Neural cell (in vitro differentiated cells): Measurements from ENCODE around the gene AQP2. TPM values are rescaled to one million over a fixed set of nuclear protein-coding genes. Genes with fewer than 3 reads are reported as not detected.

Experiments used
- H2AFZ ChIP-seq: fragments of 200-600, 300-800 bp; sonication (generic), shearing (Covaris generic); 2 replicates; pipeline ENCODE4 v1.6.0; 2014; ENCODE audit warnings: low read depth, mild to moderate bottlenecking, antibody characterized with exemption, low read length, moderate library complexity
- H3F3A ChIP-seq: fragments of 200-600 bp; shearing (Covaris generic); 2 replicates; pipeline ENCODE4 v1.6.1; 2016; ENCODE audit warnings: mild to moderate bottlenecking, moderate library complexity, mixed read lengths, antibody characterized with exemption, low read length; ENCODE audit not compliant: insufficient read depth, poor library complexity, severe bottlenecking
- H3K27ac ChIP-seq: fragments of 200-600, 300-800 bp; sonication (generic), shearing (Covaris generic); 2 replicates; pipeline ENCODE4 v1.5.1; 2014; ENCODE audit warnings: mild to moderate bottlenecking, low read length, moderate library complexity
- H3K27me3 ChIP-seq: fragments of 300-800, 200-600 bp; sonication (generic), shearing (Covaris generic); 2 replicates; pipeline ENCODE4 v1.6.0; 2014; ENCODE audit warnings: mild to moderate bottlenecking, low read depth, low read length, moderate library complexity; ENCODE audit not compliant: insufficient read depth
- H3K36me3 ChIP-seq: fragments of 300-800, 200-600 bp; sonication (generic), shearing (Covaris generic); 2 replicates; pipeline ENCODE4 v1.5.1; 2014; ENCODE audit warnings: mild to moderate bottlenecking, antibody characterized with exemption, low read length, moderate library complexity; ENCODE audit not compliant: insufficient read depth
- H3K4me2 ChIP-seq: fragments of 300-800, 200-600 bp; sonication (generic), shearing (Covaris generic); 2 replicates; pipeline ENCODE4 v1.6.0; 2014; ENCODE audit warnings: mild to moderate bottlenecking, low read length
- H3K4me3 ChIP-seq: fragments of 300-800, 200-600 bp; sonication (generic), shearing (Covaris generic); 2 replicates; pipeline ENCODE4 v1.5.1; 2014; ENCODE audit warnings: mild to moderate bottlenecking, low read length, moderate library complexity
- H3K79me2 ChIP-seq: fragments of 200-600 bp; shearing (Covaris generic); replicated peaks from 2 replicates; pipeline ENCODE4 v1.6.0; 2014; ENCODE audit warnings: mild to moderate bottlenecking, low read length, moderate library complexity; ENCODE audit not compliant: insufficient read depth
- H3K9ac ChIP-seq: fragments of 300-800, 200-600 bp; sonication (generic), shearing (Covaris generic); 2 replicates; pipeline ENCODE4 v1.6.1; 2016; ENCODE audit warnings: mild to moderate bottlenecking, low read length, mixed read lengths
- H3K9me2 ChIP-seq: fragments of 200-600 bp; shearing (Covaris generic); 2 replicates; pipeline ENCODE4 v1.6.1; 2016; ENCODE audit warnings: mild to moderate bottlenecking, low read length, mixed read lengths; ENCODE audit not compliant: insufficient read depth
- H3K9me3 ChIP-seq: fragments of 200-600, 300-800 bp; sonication (generic), shearing (Covaris generic); 2 replicates; pipeline ENCODE4 v1.6.1; 2016; ENCODE audit warnings: mild to moderate bottlenecking, mixed run types, low read length, moderate library complexity, mixed read lengths
- H4K20me1 ChIP-seq: fragments of 200-600 bp; shearing (Covaris generic); 2 replicates; pipeline ENCODE4 v1.6.1; 2016; ENCODE audit warnings: mild to moderate bottlenecking, mixed run types; ENCODE audit not compliant: insufficient read depth
- EP300 ChIP-seq: fragments of 450-650 bp; conservative IDR thresholded peaks from 2 replicates; pipeline ENCODE4 v1.6.1; 2014; ENCODE audit warnings: antibody characterized with exemption, mild to moderate bottlenecking, moderate library complexity; ENCODE audit not compliant: poor library complexity, severe bottlenecking
- EZH2 ChIP-seq: fragments of 200-600, 300-800 bp; shearing (Covaris generic), sonication (generic); IDR thresholded peaks from 2 replicates; pipeline ENCODE4 v1.6.1; 2014; ENCODE audit warnings: antibody characterized with exemption, low read length, borderline replicate concordance, mild to moderate bottlenecking; ENCODE audit not compliant: insufficient read depth, poor library complexity, severe bottlenecking
- MXI1 ChIP-seq: fragments of 450-650 bp; conservative IDR thresholded peaks from 2 replicates; pipeline ENCODE4 v1.6.1; 2014; ENCODE audit warnings: antibody characterized with exemption, mild to moderate bottlenecking; ENCODE audit not compliant: poor library complexity, severe bottlenecking
- RAD21 ChIP-seq: fragments of 450-650 bp; conservative IDR thresholded peaks from 2 replicates; pipeline ENCODE4 v1.6.1; 2014; ENCODE audit warnings: antibody characterized with exemption, mild to moderate bottlenecking, moderate library complexity
- SMC3 ChIP-seq: fragments of 450-650 bp; conservative IDR thresholded peaks from 2 replicates; pipeline ENCODE4 v1.6.1; 2014; ENCODE audit warnings: antibody characterized with exemption, mild to moderate bottlenecking, moderate library complexity; ENCODE audit not compliant: poor library complexity
- TAF1 ChIP-seq: IDR thresholded peaks from 2 replicates; pipeline ENCODE4 v1.6.1; 2012; ENCODE audit warnings: low read depth
- polyA plus RNA-seq: library from polyadenylated mRNA; depleted of rRNA; stranded (reverse); fragments of >200 nt; gene quantifications from 2 replicates; pipeline ENCODE4 v1.2.3, GENCODE V29; 2014
- TF ChIP-seq, protein P1 (sequence below): IDR thresholded peaks from 2 replicates; pipeline ENCODE4 v1.6.1; 2012; ENCODE audit warnings: borderline replicate concordance
- TF ChIP-seq, protein P2 (sequence below): fragments of 450-650 bp; IDR thresholded peaks from 2 replicates; pipeline ENCODE4 v1.5.1; 2014; ENCODE audit warnings: antibody characterized with exemption, mild to moderate bottlenecking, moderate library complexity; ENCODE audit not compliant: poor library complexity, severe bottlenecking

The AQP2 gene
- polyA plus RNA-seq, 1 donor from 2014 or later, result not detected

DNA sequence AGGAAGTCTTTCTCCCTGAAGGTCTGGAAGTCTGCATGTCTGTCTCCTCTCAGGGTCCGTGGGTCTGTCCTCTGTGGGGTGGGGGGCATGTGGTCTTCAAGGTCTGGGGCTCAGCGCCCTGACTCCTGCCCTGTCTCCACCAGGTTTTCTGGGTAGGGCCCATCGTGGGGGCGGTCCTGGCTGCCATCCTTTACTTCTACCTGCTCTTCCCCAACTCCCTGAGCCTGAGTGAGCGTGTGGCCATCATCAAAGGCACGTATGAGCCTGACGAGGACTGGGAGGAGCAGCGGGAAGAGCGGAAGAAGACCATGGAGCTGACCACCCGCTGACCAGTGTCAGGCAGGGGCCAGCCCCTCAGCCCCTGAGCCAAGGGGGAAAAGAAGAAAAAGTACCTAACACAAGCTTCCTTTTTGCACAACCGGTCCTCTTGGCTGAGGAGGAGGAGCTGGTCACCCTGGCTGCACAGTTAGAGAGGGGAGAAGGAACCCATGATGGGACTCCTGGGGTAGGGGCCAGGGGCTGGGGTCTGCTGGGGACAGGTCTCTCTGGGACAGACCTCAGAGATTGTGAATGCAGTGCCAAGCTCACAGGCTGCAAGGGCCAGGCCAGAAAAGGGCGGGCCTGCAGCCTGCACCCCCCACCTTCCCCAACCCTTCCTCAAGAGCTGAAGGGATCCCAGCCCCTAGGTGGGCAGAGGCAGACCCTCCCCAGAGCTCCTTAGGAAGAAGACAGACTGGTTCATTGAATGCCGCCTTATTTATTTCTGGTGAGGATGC is 14.5 kb downstream of the AQP2 start:
- H3K9ac ChIP-seq, result no peak overlapping the region
- no peak overlapping the region for H3K4me3 ChIP-seq
- no peaks in the 10 kb centered on the region for H3K9me2 ChIP-seq
- H3K27ac ChIP-seq, result no peak overlapping the region
- no peak overlapping the region for H2AFZ ChIP-seq
- no peak overlapping the region for H3K4me2 ChIP-seq
- no peaks in the 10 kb centered on the region for H3K36me3 ChIP-seq
- TF ChIP-seq RAD21, result no peak
- TF ChIP-seq, protein P1, sequence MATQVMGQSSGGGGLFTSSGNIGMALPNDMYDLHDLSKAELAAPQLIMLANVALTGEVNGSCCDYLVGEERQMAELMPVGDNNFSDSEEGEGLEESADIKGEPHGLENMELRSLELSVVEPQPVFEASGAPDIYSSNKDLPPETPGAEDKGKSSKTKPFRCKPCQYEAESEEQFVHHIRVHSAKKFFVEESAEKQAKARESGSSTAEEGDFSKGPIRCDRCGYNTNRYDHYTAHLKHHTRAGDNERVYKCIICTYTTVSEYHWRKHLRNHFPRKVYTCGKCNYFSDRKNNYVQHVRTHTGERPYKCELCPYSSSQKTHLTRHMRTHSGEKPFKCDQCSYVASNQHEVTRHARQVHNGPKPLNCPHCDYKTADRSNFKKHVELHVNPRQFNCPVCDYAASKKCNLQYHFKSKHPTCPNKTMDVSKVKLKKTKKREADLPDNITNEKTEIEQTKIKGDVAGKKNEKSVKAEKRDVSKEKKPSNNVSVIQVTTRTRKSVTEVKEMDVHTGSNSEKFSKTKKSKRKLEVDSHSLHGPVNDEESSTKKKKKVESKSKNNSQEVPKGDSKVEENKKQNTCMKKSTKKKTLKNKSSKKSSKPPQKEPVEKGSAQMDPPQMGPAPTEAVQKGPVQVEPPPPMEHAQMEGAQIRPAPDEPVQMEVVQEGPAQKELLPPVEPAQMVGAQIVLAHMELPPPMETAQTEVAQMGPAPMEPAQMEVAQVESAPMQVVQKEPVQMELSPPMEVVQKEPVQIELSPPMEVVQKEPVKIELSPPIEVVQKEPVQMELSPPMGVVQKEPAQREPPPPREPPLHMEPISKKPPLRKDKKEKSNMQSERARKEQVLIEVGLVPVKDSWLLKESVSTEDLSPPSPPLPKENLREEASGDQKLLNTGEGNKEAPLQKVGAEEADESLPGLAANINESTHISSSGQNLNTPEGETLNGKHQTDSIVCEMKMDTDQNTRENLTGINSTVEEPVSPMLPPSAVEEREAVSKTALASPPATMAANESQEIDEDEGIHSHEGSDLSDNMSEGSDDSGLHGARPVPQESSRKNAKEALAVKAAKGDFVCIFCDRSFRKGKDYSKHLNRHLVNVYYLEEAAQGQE, result no peak
- TF ChIP-seq TAF1, result no peak
- TF ChIP-seq EZH2, result no peak
- H3F3A ChIP-seq, result no peaks in the 10 kb centered on the region
- no peaks in the 10 kb centered on the region for H4K20me1 ChIP-seq
- H3K79me2 ChIP-seq, result no peaks in the 10 kb centered on the region
- H3K9me3 ChIP-seq, result no peaks in the 10 kb centered on the region
- peaks cover 25% of the 10 kb centered on the region for H3K27me3 ChIP-seq

DNA sequence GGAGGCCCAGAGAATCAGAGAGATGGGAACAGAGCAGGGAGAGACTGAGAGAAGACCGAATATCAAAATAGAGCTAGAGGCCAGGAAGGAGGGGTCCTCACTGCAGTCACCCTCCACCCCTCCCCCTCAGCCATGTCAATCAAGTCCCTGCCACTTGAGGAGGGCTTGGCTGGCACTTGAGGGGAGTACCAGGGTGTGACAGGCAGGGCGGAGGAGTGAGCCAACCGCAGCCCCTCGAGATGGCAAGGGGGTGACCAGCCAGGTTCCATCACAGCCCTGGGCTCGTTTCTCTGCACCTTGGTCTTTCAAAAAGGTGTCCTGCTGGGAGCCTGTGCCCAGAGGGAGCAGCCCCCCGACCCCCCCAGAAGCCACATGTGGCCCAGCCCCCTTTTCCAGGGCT is 15.3 kb downstream of the AQP2 start:
- Histone ChIP-seq H3K27me3 (peaks cover 17% of the 10 kb centered on the region), H3K9me3 (no peaks in the 10 kb centered on the region), H3K4me3 (no peak overlapping the region), H3K79me2 (no peaks in the 10 kb centered on the region), H4K20me1 (no peaks in the 10 kb centered on the region), H2AFZ (no peak overlapping the region), H3K27ac (no peak overlapping the region), H3F3A (no peaks in the 10 kb centered on the region), H3K9me2 (no peaks in the 10 kb centered on the region), H3K9ac (no peak overlapping the region), H3K4me2 (no peak overlapping the region), H3K36me3 (no peaks in the 10 kb centered on the region)
- no peak for TF ChIP-seq SMC3
- TF ChIP-seq TAF1, result no peak
- no peak for TF ChIP-seq MXI1
- TF ChIP-seq RAD21, result no peak
- no peak for TF ChIP-seq EZH2

DNA sequence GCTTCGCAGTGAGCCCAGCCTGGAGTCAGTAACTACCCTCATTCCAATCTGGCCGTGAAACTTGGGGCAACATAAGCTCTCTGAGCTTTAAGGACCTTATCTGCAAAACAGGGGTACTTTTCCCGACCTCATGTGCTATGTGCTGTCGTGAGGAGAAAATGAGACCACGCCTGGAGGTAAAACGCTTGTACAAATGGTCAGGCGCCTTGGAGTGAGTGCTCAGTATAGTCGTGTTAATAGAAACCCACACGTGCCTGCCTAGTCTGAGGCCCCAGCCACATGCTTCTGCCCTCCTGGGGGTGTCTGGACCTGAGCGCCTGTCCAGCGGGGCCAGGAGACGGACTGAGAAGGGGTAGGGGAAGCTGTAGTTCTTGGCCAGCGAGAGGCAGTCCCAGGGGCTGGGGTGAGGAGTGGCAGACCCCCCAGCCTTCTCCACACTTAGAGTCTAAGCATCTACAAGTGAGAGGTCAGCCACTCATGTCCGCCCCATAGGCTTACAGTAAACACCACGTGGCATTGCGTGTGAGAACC is 16.0 kb downstream of the AQP2 start:
- H4K20me1 ChIP-seq, result no peaks in the 10 kb centered on the region
- H3K27me3 ChIP-seq, result peaks cover 11% of the 10 kb centered on the region
- H3K9me3 ChIP-seq, result no peaks in the 10 kb centered on the region
- H3F3A ChIP-seq, result no peaks in the 10 kb centered on the region
- H2AFZ ChIP-seq, result no peak overlapping the region
- no peak overlapping the region for H3K27ac ChIP-seq
- H3K4me2 ChIP-seq, result no peak overlapping the region
- TF ChIP-seq, protein P2, sequence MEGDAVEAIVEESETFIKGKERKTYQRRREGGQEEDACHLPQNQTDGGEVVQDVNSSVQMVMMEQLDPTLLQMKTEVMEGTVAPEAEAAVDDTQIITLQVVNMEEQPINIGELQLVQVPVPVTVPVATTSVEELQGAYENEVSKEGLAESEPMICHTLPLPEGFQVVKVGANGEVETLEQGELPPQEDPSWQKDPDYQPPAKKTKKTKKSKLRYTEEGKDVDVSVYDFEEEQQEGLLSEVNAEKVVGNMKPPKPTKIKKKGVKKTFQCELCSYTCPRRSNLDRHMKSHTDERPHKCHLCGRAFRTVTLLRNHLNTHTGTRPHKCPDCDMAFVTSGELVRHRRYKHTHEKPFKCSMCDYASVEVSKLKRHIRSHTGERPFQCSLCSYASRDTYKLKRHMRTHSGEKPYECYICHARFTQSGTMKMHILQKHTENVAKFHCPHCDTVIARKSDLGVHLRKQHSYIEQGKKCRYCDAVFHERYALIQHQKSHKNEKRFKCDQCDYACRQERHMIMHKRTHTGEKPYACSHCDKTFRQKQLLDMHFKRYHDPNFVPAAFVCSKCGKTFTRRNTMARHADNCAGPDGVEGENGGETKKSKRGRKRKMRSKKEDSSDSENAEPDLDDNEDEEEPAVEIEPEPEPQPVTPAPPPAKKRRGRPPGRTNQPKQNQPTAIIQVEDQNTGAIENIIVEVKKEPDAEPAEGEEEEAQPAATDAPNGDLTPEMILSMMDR, result no peak
- no peak for TF ChIP-seq EP300
- no peaks in the 10 kb centered on the region for H3K79me2 ChIP-seq
- H3K4me3 ChIP-seq, result no peak overlapping the region
- no peaks in the 10 kb centered on the region for H3K9me2 ChIP-seq
- no peaks in the 10 kb centered on the region for H3K36me3 ChIP-seq
- no peak overlapping the region for H3K9ac ChIP-seq
